Effector CD8-positive, alpha-beta T cell (primary cell): ENCODE results near the gene CMSS1.
"Not testable (repeated sequence)": the region's sequence is repeated elsewhere in the genome, so short reads cannot be mapped to it uniquely, and the experiment has no call there.

Source experiments
- DNase-seq: peaks from one replicate; lab custom pipeline; 2025; lab: John Stamatoyannopoulos, UW

Gene CMSS1

GRCh38 chr3:100227511-100227921 lies 409.9 kb downstream of the CMSS1 start:
- DNase-seq, result no peak

GRCh38 chr3:100228247-100228646 lies 410.6 kb downstream of the CMSS1 start:
- DNase-seq, result no peak

- DNase-seq, result not testable (repeated sequence)
These were observed 411.5 kb downstream of the CMSS1 start for GRCh38 chr3:100229188-100229587.

- DNase-seq, result no peak
These were observed 413.0 kb downstream of the CMSS1 start for GRCh38 chr3:100230710-100231109.
